OCI-LY7 (cell line): ENCODE results near the gene PSKH1.

Experiments
- CTCF ChIP-seq: fragments of 200-600 bp; sonication (generic); conservative IDR thresholded peaks from 2 replicates; pipeline ENCODE4 v1.5.1; 2014; ENCODE audit warnings: mild to moderate bottlenecking, antibody characterized with exemption, low read length, moderate library complexity, mixed read lengths
- EZH2phosphoT487 ChIP-seq: fragments of 200-600 bp; sonication (generic); IDR thresholded peaks from 2 replicates; pipeline ENCODE4 v1.6.1; 2018; ENCODE audit warnings: low read depth, borderline replicate concordance, mild to moderate bottlenecking, mixed run types, antibody characterized with exemption, low read length, moderate library complexity, mixed read lengths

DNA sequence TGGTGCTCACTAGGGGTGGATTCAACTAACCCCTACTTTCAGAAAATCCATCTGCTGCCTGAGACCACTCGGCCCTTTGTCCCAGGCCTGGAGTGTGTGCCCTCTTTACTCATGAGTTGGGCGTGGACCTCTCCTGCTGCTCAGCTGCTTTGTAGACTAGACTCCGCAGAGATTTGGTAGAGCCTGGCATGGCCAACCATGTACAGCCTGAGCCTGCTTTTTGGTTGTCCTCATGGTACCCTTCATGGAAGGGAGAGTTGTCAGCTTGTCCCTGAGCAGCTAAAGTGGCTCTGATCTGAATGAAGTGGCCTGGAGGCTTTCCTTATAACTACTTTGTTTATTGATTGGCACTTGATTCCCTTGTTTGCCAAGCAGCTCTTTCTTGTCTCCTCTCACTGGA is 18.7 kb upstream of the PSKH1 start:
- no peak for TF ChIP-seq EZH2phosphoT487
- no peak for TF ChIP-seq CTCF
